T-helper 17 cell (primary cell): ENCODE data around the gene SUPT7L. TPM values are rescaled to one million over a fixed set of nuclear protein-coding genes. Genes with fewer than 3 reads are reported as not detected.
"Not testable (repeated sequence)": the region's sequence is repeated elsewhere in the genome, so short reads cannot be mapped to it uniquely, and the experiment has no call there.

ENCODE experiments used
- ATAC-seq: fragments of 150-1000 bp; cut with Tn5 transposase; 2 replicates; pipeline ENCODE4 v1.10.0; 2021; ENCODE audit warnings: mild to moderate bottlenecking, moderate library complexity
- DNase-seq, 3 donors: peaks; one replicate each; pipeline versions ENCODE4 v3.0.0 to v3.0.0-alpha.2; 2020 to 2021
- H3K9me3 ChIP-seq: one replicate; pipeline ENCODE4 v1.7.0; 2013; ENCODE audit warnings: low read length, mild to moderate bottlenecking; ENCODE audit not compliant: control insufficient read depth, poor library complexity, severe bottlenecking
- H3K27ac Mint-ChIP-seq: one replicate; pipeline ENCODE4 v1.8.0; 2022; ENCODE audit warnings: mild to moderate bottlenecking, moderate library complexity, mixed read lengths
- H3K27me3 Mint-ChIP-seq: one replicate; pipeline ENCODE4 v1.8.0; 2022; ENCODE audit warnings: mixed read lengths
- H3K36me3 Mint-ChIP-seq: one replicate; pipeline ENCODE4 v1.8.0; 2022; ENCODE audit warnings: low read depth, mixed read lengths
- H3K4me1 Mint-ChIP-seq: one replicate; pipeline ENCODE4 v1.8.0; 2022; ENCODE audit warnings: mild to moderate bottlenecking, mixed read lengths
- H3K4me3 Mint-ChIP-seq: one replicate; pipeline ENCODE4 v1.8.0; 2022; ENCODE audit warnings: mild to moderate bottlenecking, moderate library complexity, mixed read lengths
- total RNA-seq, 4 donors: library from RNA in 2 of 4; stranded (reverse) in 2 of 4; gene quantifications; one replicate each; pipeline ENCODE4 v1.2.3 and lab custom pipeline; 2022 to 2026

Gene SUPT7L
- total RNA-seq, 2 donors from 2014 or later, result 48.8 to 51.1 TPM

- ATAC-seq (no peak), DNase-seq (no peak)
- no peaks in the 10 kb centered on the region for H3K36me3 Mint-ChIP-seq
- no peak overlapping the region for H3K4me3 Mint-ChIP-seq
- H3K4me1 Mint-ChIP-seq, result peaks cover 2% of the 10 kb centered on the region
- H3K9me3 ChIP-seq, result no peaks in the 10 kb centered on the region
- no peak overlapping the region for H3K27ac Mint-ChIP-seq
- H3K27me3 Mint-ChIP-seq, result no peaks in the 10 kb centered on the region
These were observed 41.0 kb upstream of the SUPT7L start for GRCh38 chr2:27704342-27704876.

- DNase-seq, result peak; percentile 48 to 74 (median 59)
- Mint-ChIP-seq H3K36me3 (no peaks in the 10 kb centered on the region), H3K27ac (peak overlapping the region; percentile 39), H3K4me1 (peaks cover 2% of the 10 kb centered on the region), H3K4me3 (no peak overlapping the region), H3K27me3 (no peaks in the 10 kb centered on the region)
- no peaks in the 10 kb centered on the region for H3K9me3 ChIP-seq
- ATAC-seq, result peak; percentile 93
These were observed 40.4 kb upstream of the SUPT7L start for GRCh38 chr2:27703638-27704341.

GRCh38 chr2:27702302-27702701, 38.9 kb upstream of the SUPT7L start:
- H3K4me1 Mint-ChIP-seq, result peaks cover 3% of the 10 kb centered on the region
- DNase-seq (no peak), ATAC-seq (no peak)
- no peak overlapping the region for H3K4me3 Mint-ChIP-seq
- no peaks in the 10 kb centered on the region for H3K9me3 ChIP-seq
- peaks cover 4% of the 10 kb centered on the region for H3K36me3 Mint-ChIP-seq
- no peaks in the 10 kb centered on the region for H3K27me3 Mint-ChIP-seq
- no peak overlapping the region for H3K27ac Mint-ChIP-seq

GRCh38 chr2:27701676-27702075, 38.3 kb upstream of the SUPT7L start:
- no peak for DNase-seq

GRCh38 chr2:27697660-27698059, 34.2 kb upstream of the SUPT7L start:
- no peaks in the 10 kb centered on the region for H3K27me3 Mint-ChIP-seq
- no peak for ATAC-seq
- peaks cover 11% of the 10 kb centered on the region for H3K36me3 Mint-ChIP-seq
- H3K27ac Mint-ChIP-seq, result no peak overlapping the region
- no peak overlapping the region for H3K4me3 Mint-ChIP-seq
- DNase-seq, result no peak
- H3K9me3 ChIP-seq, result no peaks in the 10 kb centered on the region
- peaks cover 3% of the 10 kb centered on the region for H3K4me1 Mint-ChIP-seq

More at GRCh38 chr2:27701676-27702075, 38.3 kb upstream of the SUPT7L start:
- peaks cover 3% of the 10 kb centered on the region for H3K4me1 Mint-ChIP-seq
- H3K4me3 Mint-ChIP-seq, result no peak overlapping the region
- no peaks in the 10 kb centered on the region for H3K9me3 ChIP-seq
- H3K27ac Mint-ChIP-seq, result no peak overlapping the region
- H3K36me3 Mint-ChIP-seq, result peaks cover 4% of the 10 kb centered on the region
- H3K27me3 Mint-ChIP-seq, result no peaks in the 10 kb centered on the region
- no peak for ATAC-seq

GRCh38 chr2:27690052-27690451, 26.6 kb upstream of the SUPT7L start:
- Mint-ChIP-seq H3K27me3 (no peaks in the 10 kb centered on the region), H3K36me3 (peaks cover 3% of the 10 kb centered on the region), H3K4me3 (no peak overlapping the region), H3K4me1 (no peaks in the 10 kb centered on the region), H3K27ac (no peak overlapping the region)
- no peaks in the 10 kb centered on the region for H3K9me3 ChIP-seq
- no peak for DNase-seq
- ATAC-seq, result no peak

- no peaks in the 10 kb centered on the region for H3K9me3 ChIP-seq
- ATAC-seq, result no peak
- no peak overlapping the region for H3K4me3 Mint-ChIP-seq
- H3K4me1 Mint-ChIP-seq, result peaks cover 3% of the 10 kb centered on the region
- no peaks in the 10 kb centered on the region for H3K27me3 Mint-ChIP-seq
- no peak overlapping the region for H3K27ac Mint-ChIP-seq
- peaks cover 5% of the 10 kb centered on the region for H3K36me3 Mint-ChIP-seq
- DNase-seq, result no peak
These were observed 26.0 kb upstream of the SUPT7L start for GRCh38 chr2:27689424-27689823.

- Mint-ChIP-seq H3K4me1 (peaks cover 8% of the 10 kb centered on the region), H3K36me3 (peaks cover 3% of the 10 kb centered on the region), H3K27ac (no peak overlapping the region), H3K27me3 (no peaks in the 10 kb centered on the region), H3K4me3 (no peak overlapping the region)
- no peaks in the 10 kb centered on the region for H3K9me3 ChIP-seq
- DNase-seq (no peak), ATAC-seq (no peak)
These were observed 23.8 kb upstream of the SUPT7L start for GRCh38 chr2:27687232-27687631.

GRCh38 chr2:27685577-27685976, 22.2 kb upstream of the SUPT7L start:
- peaks cover 11% of the 10 kb centered on the region for H3K4me1 Mint-ChIP-seq
- H3K4me3 Mint-ChIP-seq, result no peak overlapping the region
- DNase-seq (no peak), ATAC-seq (no peak)
- H3K27ac Mint-ChIP-seq, result no peak overlapping the region
- no peaks in the 10 kb centered on the region for H3K9me3 ChIP-seq
- no peaks in the 10 kb centered on the region for H3K27me3 Mint-ChIP-seq
- H3K36me3 Mint-ChIP-seq, result peaks cover 6% of the 10 kb centered on the region

- H3K4me3 Mint-ChIP-seq, H3K36me3 Mint-ChIP-seq, H3K9me3 ChIP-seq, ATAC-seq, H3K27me3 Mint-ChIP-seq, DNase-seq: not testable (repeated sequence)
- Mint-ChIP-seq H3K4me1 (peaks cover 11% of the 10 kb centered on the region), H3K27ac (peak overlapping the region; percentile 80)
These were observed 21.6 kb upstream of the SUPT7L start for GRCh38 chr2:27685006-27685405.

GRCh38 chr2:27683390-27684071, 20.1 kb upstream of the SUPT7L start:
- no peaks in the 10 kb centered on the region for H3K9me3 ChIP-seq
- H3K36me3 Mint-ChIP-seq, result peaks cover 6% of the 10 kb centered on the region
- H3K4me3 Mint-ChIP-seq, result no peak overlapping the region
- H3K27ac Mint-ChIP-seq, result peak overlapping the region; percentile 53
- peaks cover 11% of the 10 kb centered on the region for H3K4me1 Mint-ChIP-seq
- H3K27me3 Mint-ChIP-seq, result no peaks in the 10 kb centered on the region
- ATAC-seq (peak; percentile 95), DNase-seq (peak; percentile 58 to 86 (median 59))

GRCh38 chr2:27682334-27682771, 18.9 kb upstream of the SUPT7L start:
- not testable (repeated sequence) for H3K27me3 Mint-ChIP-seq, H3K9me3 ChIP-seq, ATAC-seq, H3K4me3 Mint-ChIP-seq, H3K36me3 Mint-ChIP-seq, DNase-seq
- peaks cover 11% of the 10 kb centered on the region for H3K4me1 Mint-ChIP-seq
- peak overlapping the region; percentile 54 for H3K27ac Mint-ChIP-seq

- Mint-ChIP-seq H3K27ac (peak overlapping the region; percentile 54), H3K4me3 (no peak overlapping the region), H3K4me1 (peaks cover 11% of the 10 kb centered on the region), H3K27me3 (no peaks in the 10 kb centered on the region), H3K36me3 (peaks cover 7% of the 10 kb centered on the region)
- no peaks in the 10 kb centered on the region for H3K9me3 ChIP-seq
- no peak for DNase-seq
- ATAC-seq, result no peak
These were observed 18.4 kb upstream of the SUPT7L start for GRCh38 chr2:27681841-27682240.
